ENCODE data around the gene APOM. TPM values are rescaled to one million over a fixed set of nuclear protein-coding genes. Genes with fewer than 3 reads are reported as not detected.

The APOM gene
- total RNA-seq, 1 donor from 2014 or later = 1.6 TPM

DNA sequence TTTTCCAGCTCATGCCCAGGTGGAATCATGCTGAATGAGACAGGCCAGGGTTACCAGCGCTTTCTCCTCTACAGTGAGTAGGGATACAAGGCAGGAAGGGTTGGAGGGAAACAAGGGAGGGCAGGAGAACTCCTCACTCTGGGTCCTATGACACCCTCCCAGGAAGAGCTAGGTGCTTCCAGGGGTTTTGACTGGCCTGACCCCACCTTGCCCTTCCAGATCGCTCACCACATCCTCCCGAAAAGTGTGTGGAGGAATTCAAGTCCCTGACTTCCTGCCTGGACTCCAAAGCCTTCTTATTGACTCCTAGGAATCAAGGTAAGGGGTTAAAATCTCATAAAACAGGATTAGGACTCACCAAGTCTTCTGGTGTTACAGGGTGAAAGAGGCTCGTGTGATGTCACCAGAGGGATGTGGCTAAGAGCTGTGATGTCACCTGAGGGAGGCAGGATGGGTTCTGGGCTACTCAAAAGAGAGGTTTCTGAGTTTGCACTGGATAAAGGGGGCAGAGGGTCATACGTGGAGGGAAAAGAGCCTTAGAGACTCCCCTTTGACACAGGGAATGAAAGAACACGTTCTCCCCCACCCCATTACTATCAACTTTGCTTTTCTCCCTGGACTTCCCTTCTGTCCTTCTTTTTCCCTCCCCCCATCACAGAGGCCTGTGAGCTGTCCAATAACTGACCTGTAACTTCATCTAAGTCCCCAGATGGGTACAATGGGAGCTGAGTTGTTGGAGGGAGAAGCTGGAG lies 1.9 kb downstream of the APOM start:
- Histone ChIP-seq H3K27me3 (ENCODE audit: low read depth) (no peaks in the 10 kb centered on the region), H3K4me3 (no peak overlapping the region), H3K4me1 (peaks cover 51% of the 10 kb centered on the region), H3K27ac (peak overlapping the region; percentile 6), H3K36me3 (peaks cover 36% of the 10 kb centered on the region), H3K9me3 (no peaks in the 10 kb centered on the region)
- intact Hi-C loops (cut with DNase I) = no loop called here
- ATAC-seq (no peak), DNase-seq (no peak)
- TF ChIP-seq, protein P1, sequence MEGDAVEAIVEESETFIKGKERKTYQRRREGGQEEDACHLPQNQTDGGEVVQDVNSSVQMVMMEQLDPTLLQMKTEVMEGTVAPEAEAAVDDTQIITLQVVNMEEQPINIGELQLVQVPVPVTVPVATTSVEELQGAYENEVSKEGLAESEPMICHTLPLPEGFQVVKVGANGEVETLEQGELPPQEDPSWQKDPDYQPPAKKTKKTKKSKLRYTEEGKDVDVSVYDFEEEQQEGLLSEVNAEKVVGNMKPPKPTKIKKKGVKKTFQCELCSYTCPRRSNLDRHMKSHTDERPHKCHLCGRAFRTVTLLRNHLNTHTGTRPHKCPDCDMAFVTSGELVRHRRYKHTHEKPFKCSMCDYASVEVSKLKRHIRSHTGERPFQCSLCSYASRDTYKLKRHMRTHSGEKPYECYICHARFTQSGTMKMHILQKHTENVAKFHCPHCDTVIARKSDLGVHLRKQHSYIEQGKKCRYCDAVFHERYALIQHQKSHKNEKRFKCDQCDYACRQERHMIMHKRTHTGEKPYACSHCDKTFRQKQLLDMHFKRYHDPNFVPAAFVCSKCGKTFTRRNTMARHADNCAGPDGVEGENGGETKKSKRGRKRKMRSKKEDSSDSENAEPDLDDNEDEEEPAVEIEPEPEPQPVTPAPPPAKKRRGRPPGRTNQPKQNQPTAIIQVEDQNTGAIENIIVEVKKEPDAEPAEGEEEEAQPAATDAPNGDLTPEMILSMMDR (IDR thresholded peaks at IDR 0.05) = no peak

DNA sequence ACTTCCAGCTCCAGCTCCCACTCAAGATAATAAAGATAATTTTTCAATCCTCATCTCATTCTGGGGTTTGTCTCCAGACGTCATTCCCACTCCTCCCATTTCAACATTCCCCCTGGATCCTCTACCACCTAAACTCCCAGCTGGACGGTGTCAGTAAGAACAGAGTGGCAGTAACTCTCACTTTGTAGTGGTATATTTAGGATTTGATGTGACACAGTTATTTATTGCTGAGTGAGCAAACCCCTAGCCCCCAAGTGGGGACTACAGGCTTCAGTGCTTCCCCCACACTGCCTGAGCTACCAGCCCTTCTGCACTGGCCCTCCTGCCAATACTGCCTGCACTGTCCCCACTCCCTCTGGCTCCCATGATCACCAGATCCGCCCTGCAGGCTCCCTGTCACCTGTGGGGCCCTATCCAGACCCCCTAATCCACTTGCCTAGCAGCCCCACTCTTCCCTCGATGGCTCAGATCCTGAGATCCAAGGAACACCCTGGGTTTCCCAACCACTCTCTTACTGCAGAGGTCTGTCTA lies 2.5 kb downstream of the APOM start:
- TF ChIP-seq, protein P1 (IDR thresholded peaks at IDR 0.05) = no peak
- Histone ChIP-seq H3K27ac (peak overlapping the region; percentile 6), H3K27me3 (ENCODE audit: low read depth) (no peaks in the 10 kb centered on the region), H3K36me3 (peaks cover 38% of the 10 kb centered on the region), H3K4me1 (peaks cover 56% of the 10 kb centered on the region), H3K9me3 (no peaks in the 10 kb centered on the region), H3K4me3 (peak overlapping the region; percentile 3)
- DNase-seq = no peak
- ATAC-seq = no peak
- intact Hi-C loops (cut with DNase I) = no loop called here

DNA sequence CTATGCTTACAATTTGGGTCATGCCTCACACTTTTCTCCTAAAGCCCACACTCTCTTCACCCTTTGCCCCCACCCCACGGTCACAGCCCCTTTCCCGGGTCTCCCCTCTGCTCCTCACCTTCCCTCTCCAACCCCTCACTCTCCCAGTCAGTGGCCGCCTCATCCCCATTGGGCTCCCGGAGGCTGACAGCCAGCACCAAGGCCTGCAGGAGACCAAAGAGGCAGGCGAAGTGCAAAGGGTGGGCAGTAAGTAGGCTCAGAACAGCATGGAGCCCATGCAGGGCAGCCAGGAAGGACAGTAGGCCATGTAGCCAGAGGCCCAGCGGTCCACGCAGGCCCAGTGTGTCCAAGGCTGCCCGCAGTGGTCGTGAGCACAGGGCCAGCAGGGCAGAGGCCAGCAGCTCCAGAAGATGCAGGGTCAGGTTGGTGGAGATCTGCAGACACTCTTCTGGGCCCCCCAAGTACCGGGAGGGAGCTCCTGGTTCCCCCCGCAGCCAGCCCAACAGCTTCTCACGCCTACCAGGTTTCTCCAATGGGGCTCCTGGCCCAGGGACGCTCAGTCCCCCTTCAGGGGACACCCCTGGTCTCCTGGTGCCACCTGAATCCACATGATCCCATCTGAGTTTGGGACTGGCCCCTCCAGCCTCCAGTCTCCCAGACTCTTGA lies 3.4 kb downstream of the APOM start:
- no peak for DNase-seq
- Histone ChIP-seq H3K36me3 (peaks cover 45% of the 10 kb centered on the region), H3K9me3 (no peaks in the 10 kb centered on the region), H3K4me1 (peaks cover 56% of the 10 kb centered on the region), H3K4me3 (peak overlapping the region; percentile 96), H3K27me3 (ENCODE audit: low read depth) (no peaks in the 10 kb centered on the region), H3K27ac (peak overlapping the region; percentile 90)
- TF ChIP-seq, protein P1 (IDR thresholded peaks at IDR 0.05) = no peak
- no peak for ATAC-seq
- intact Hi-C loops (cut with DNase I) = no loop called here

DNA sequence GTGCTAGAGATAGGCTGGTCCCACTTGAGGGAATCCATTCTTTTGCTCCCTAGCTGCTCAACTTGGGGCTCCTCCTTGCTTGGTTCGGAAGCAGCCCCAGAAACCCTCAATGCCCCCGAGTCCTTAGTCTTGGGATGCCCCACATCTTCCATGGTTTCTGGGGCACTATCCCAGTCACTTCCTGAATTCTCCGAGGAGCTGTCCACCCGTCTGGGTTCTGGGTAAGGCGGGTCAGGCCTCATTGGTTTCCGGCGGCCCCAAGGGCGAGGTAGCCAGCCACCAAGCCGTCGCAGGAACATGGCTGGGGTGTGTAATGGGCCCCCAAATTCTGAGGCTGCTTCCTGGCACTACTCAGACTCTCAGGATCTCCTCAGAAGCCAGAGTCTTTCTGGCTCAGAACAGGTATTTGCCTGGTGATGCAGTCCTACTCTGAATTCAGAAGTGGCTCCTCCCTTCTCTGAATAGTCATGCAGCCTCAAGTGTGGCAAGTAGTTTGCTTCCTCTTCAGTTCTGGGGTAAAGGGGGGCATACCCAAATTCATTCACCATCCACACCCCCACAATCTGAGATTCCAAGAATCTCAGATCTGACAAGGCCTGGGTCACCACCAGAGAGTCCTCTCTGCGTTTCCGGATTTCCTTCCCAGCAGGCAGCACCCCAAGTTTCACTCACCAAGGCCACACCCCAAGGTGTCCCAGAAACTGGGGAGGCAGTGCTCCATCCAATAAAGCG lies 4.1 kb downstream of the APOM start:
- H3K4me1 ChIP-seq = peaks cover 60% of the 10 kb centered on the region
- intact Hi-C loops (cut with DNase I) = no loop called here
- DNase-seq = no peak
- peaks cover 45% of the 10 kb centered on the region for H3K36me3 ChIP-seq
- H3K9me3 ChIP-seq = no peaks in the 10 kb centered on the region
- TF ChIP-seq, protein P1 (IDR thresholded peaks at IDR 0.05) = no peak
- peak; percentile 51 to 68 for ATAC-seq
- no peaks in the 10 kb centered on the region for H3K27me3 ChIP-seq (ENCODE audit: low read depth)
- peak overlapping the region; percentile 90 for H3K27ac ChIP-seq
- peak overlapping the region; percentile 96 for H3K4me3 ChIP-seq
